Measurements from ENCODE around the gene CMTM6. TPM values are rescaled to one million over a fixed set of nuclear protein-coding genes. Genes with fewer than 3 reads are reported as not detected.
"Not testable (repeated sequence)": the region's sequence is repeated elsewhere in the genome, so short reads cannot be mapped to it uniquely, and the experiment has no call there.

Gene CMTM6
- polyA plus RNA-seq, 4 donors = 73.9 to 101 (median 93.3) TPM

DNA sequence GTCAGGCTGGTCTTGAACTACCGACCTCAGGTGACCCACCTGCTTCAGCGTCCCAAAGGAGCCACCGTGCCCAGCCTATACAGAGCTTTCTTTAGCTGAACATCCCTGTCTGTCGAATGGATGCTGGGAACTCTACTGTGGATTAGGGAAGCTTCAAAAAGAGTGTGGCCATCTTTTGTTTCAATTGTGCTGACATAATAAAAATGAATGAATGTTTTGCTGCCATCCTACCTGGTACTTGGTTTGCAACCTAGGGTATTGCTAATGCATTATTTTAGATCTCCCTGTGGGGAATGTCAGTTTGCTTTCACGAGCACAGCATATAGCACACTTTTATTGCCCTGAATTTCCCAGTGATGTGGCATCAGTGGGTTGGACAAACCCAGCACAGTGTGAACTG is 32.3 kb downstream of the CMTM6 start:
- no peak for DNase-seq (ENCODE audit: low read depth in 4 of 4, low spot score in 3 of 4)

DNA sequence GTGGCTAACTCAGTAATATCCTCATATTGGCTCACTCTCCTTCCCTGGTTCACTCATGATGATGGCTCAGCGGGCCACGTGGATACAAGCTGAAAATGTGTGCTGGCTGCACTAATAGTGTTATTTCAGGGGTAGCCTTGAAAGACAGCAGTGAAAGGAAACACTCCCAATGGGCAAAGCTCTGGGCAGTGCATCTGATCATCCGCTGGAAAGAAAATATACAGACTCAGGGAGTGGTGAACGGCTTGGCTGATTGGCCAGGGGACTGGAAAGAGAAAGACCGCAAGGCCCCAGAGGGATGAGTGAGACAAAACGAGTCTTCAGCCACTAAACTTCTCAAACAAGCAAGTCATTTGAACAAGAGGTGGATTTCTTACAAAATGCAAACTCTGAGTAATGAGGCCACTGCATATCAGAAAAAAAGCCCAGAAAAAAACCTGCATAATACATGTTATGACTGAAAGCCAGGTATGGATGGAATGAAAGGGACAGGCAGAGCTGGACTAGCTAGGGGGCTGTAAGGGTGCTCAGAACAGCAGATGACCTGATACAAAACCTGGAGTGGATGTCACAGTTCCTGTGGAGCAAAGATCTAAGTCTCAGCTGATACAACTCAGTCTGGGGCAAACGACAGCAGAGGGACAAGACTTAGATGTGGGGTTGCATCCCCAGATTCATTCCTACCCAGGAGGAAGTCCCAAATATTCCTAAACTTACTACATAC is 33.3 kb downstream of the CMTM6 start:
- DNase-seq (ENCODE audit: low read depth in 4 of 4, low spot score in 3 of 4) = no peak

DNA sequence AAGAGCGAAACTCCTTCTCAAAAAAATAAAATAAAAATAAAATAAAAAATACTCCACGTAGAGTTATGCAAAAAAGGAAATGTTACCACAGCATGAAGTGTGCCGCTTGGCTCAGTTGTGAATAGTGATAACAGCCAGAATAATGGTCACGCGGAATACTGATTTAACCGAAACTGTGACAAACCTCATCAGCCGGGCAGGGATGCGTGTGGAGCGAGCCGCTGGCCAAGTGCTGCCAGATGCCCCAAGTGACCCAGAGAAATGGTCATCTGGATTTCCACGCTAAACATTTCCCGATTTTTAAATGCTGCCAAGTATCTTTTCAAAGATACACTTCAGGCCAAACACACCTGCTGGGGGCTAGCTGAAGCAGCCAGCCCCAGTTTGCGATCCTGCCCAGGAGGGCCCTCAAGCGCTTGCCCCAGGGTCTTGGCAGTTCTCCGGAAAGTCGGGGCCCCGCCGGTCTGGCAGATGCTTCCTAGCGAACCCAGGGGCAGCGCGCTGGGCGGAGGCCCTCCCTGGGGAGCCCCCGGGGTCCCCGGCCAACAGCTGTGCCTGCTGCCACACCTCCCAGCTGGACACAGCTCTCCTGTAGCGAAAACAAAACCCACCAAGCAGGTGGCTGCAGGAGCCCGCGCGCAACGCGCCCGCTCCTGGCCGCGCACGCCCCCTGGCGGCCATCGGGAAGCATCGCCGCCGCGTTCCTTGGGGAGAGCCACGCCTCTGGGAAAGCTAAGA is 35.1 kb downstream of the CMTM6 start:
- peak; percentile 55 to 79 (median 66) for DNase-seq (ENCODE audit: low read depth in 4 of 4, low spot score in 3 of 4)

DNA sequence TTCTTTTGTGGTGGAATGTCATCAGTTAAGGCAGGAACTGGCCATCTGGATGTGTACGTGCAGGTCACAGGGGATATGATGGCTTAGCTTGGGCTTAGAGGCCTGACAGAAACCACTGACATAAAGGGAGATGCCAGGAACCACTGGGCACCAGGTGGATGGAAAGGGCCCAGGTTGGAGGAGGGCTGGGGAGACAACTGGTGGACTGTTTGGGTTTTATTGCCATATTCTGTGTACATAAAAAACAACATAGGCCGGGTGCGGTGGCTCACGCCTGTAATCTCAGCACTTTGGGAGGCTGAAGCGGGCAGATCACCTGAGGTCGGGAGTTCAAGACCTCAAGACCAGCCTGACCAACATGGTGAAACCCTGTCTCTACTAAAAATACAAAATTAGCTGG is 35.8 kb downstream of the CMTM6 start:
- not testable (repeated sequence) for DNase-seq (ENCODE audit: low read depth in 4 of 4, low spot score in 3 of 4)

DNA sequence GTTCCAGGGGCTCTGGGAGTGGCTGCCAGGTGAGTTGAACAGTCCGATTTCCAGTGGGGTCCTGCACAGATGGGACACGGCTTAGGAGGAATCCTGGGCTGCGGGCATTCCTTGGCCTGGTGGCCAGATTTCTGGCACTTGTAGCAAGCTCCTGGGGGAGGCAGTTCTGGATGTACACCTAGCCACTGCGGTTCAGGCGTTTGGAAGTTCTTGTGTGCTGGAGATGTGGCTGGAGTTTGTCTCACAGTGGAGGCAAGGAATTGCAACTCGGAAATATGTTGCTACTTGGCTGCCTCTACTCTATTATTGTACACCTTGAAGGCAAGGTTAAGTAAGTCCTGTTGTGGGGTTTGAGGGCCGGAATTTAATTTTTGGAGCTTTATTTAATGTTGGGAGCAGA is 37.9 kb downstream of the CMTM6 start:
- not testable (repeated sequence) for DNase-seq (ENCODE audit: low read depth in 4 of 4, low spot score in 3 of 4)

DNA sequence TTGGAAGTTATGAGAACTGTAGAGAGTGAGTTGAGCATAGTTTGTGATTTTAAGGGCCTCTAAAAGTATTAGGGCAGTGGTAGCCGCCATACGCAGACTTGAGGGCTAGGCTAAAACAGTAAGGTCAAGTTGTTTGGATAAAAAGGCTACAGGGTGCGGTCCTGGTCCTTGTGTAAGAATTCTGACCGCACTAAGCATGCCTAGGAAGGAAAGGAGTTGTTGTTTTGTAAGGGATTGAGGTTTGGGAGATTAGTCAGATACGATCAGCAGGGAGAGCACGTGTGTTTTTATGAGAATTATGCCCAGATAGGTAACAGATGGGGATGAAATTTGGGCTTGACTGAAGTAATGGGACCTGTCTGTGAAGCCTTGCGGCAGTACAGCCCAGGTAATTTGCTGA is 39.2 kb downstream of the CMTM6 start:
- DNase-seq (ENCODE audit: low read depth in 4 of 4, low spot score in 3 of 4) = not testable (repeated sequence)

DNA sequence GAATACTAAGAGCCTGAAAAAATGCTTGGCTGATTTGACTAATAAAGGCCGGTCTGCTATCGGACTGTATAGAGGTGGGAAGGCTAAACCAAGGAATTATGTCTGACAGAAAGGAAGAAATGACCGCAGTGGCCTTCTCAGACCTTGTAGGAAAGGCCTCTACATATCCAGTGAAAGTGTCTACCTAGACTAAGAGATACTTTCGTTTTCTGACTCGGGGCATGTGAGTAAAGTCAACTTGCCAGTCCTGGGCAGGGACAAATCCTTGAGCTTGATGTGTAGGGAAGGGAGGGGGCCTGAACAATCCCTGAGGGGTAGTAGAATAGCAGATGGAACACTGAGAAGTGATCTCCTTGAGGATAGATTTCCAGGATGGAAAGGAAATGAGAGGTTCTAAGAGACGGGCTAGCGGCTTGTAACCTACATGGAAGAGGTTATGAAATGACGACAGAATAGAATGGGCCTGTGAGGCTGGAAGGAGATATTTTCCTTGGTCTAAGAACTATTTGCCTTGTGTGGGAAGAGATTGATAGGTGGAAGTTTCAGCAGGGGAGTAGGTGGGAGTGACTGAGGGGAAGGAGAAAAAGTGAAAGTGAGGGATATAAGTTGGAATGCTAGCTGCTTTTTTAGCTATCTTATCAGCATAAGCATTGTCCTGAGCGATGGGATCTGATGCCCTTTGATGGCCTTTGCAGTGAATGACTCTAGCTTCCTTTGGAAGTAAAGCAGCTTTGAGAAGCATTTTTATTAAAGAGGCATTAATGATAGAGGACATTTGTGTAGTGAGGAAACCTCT is 40.3 kb downstream of the CMTM6 start:
- not testable (repeated sequence) for DNase-seq (ENCODE audit: low read depth in 4 of 4, low spot score in 3 of 4)

DNA sequence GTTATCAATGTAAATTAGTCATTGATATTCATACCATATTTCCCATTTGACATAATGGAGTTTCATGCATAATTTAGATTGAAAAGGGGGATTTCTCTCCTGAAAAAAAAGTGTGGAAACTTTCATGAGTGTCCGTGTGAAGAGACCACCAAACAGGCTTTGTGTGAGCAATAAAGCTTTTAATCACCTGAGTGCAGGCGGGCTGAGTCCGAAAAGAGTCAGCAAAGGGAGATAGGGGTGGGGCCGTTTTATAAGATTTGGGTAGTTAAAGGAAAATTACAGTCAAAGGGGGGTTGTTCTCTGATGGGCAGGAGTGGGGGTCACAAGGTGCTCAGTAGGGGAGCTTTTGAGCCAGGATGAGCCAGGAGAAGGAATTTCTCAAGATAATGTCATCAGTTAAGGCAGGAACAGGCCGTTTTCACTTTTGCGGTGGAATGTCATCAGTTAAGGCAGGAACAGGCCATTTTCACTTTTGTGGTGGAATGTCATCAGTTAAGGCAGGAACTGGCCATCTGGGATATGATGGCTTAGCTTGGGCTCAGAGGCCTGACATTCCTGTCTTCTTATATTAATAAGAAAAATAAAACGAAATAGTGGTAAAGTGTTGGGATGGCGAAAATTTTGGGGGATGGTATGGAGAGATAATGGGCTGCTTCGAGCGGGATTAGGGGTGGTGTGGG is 41.7 kb downstream of the CMTM6 start:
- DNase-seq (ENCODE audit: low read depth in 4 of 4, low spot score in 3 of 4) = not testable (repeated sequence)

DNA sequence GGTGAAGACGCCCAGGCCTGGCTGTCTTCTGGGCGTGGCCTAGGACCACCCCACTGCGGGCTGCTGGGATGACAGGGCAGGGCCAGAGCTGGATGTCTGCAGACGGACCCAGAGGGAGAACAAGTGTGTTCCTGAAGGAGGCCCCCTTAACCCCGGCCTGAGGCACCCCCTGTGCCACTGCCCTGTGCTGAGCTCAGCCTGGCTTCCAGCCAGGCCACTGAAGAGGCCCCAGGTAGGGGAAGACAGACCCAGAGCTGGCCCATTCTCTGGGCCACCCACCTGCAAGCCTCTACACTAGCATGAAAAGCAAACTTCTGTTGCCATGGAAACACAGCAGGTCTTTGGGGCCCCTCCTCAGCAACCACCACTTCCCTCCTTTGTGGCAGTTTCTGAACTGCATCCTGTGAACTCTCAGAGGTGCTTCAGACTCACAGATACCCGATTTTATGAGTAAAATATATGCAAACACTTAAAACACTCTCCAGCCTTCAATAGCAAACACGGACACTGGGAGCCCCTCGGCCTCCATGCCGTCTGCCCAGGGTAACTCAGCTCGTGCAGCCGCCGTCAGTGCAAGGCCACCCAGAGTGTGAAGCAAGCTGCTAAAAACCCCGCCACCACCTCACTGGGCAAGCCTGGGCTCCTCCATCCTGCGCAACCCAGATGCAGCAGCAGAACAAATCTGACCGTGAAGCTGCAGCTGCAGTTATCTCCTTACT is 42.5 kb downstream of the CMTM6 start:
- DNase-seq (ENCODE audit: low read depth in 4 of 4, low spot score in 3 of 4) = no peak

DNA sequence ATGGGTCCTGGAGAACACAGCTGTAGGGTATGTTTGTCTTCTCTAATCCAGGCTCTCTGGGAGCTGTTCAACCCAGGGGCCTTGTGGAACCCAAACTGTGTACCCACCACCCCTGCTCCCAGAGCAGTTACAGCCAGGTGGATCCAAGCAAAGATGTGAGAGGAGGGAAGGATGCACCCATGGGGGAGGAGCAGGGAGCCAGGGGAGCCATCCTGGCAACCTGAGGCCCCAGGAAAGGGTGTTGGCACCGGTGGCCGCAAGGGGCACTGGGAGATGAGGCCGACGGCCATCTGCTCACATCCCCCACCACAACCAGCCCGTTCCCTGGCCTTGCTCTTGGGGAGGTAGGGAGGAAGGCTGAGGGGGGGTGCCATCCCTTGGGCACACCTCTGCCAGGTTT is 43.2 kb downstream of the CMTM6 start:
- no peak for DNase-seq (ENCODE audit: low read depth in 4 of 4, low spot score in 3 of 4)

DNA sequence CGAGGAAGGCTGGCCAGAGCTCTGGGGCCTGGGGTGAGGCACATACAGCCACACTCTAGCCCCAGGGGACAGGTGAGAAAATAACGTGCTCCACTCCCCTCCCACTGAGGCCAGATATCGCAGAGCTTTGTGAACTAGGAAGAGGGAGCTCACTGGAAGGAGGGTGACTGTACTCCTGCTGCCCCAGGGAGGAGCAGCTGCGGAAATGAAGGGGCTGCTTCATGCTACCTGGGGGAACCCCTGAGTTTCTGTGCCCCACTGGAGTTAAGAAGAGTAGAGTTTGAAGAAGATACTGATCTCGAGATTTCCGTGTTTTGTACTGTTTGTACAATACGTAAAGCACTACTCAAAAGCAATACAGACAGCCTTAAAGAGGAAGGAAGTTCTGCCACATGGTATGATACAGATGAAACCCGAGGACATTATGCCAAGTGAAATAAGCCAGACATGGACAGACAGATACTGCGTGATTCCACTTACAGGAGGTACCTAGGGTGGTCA is 44.6 kb downstream of the CMTM6 start:
- DNase-seq (ENCODE audit: low read depth in 4 of 4, low spot score in 3 of 4) = no peak

DNA sequence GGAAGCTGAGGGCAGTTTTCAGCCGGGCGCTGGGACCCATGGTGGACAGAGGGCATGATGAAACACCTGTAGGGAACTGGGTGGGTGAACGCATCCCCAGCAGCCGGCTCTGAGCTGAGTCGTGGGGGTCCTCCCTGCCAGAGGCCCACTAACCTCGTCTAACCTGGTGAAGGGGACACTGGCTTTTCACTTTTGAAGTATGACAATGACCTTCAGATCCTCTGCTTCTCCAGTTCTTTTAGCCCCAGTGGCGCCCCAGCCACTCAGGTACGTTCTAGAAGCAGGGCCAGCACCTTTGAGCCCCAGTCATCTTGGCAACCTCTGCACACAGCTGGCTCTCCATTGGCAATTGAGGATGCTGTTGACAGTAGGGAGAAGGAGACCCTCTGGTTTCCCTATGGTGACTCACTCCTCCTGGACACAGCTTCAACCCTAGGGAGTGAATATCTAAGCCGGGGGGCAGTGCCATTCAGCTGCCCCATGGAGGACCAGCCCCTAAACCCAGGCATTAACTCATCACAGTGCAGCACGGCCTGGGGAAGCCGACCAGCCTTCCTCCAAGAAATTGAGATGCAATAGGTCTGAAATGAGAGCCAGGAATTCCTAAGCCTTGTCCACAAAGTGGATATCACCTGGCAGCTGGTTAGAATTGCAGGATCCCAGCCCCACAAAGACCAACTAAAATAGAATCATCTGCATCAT is 46.1 kb downstream of the CMTM6 start:
- DNase-seq (ENCODE audit: low read depth in 4 of 4, low spot score in 3 of 4) = no peak

DNA sequence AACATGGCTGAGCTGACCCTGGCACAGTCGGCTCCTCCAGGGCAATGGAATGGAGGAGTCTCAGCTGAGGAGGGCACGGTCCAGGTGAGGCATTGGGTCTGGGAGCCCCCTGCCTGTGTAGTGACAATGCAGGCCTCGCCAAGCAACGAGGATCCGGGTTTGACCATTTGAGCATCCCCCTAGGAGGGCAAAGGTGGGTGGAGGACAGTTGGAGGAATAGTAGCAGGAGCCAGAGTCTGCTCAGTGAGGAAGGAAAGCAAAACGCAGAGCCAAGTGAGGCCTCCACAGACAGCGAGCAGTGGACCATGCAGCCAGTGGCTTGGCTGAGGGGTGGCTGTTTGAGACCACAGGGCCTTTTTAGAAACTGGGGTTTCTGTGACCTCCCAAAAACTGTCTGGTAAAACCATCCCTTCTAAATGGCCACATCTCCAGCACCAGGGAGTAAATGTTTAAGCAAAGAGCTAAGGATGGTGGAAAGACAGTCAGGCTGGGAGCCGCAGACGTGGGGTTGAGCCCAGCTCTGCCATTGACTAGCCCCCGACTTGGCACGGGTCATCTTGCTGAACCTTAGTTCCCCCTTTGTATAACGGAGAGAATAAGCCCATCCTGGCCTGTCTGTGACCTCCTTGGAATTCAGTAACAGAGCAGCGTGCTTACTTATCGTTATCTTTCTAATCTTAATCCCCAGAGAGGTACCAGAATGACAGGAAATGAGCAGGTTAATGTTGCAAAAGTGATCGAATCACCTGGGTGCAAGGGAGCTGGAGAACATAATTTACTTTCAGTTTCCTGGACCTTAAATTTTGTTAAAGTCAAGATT is 46.8 kb downstream of the CMTM6 start:
- no peak for DNase-seq (ENCODE audit: low read depth in 4 of 4, low spot score in 3 of 4)

DNA sequence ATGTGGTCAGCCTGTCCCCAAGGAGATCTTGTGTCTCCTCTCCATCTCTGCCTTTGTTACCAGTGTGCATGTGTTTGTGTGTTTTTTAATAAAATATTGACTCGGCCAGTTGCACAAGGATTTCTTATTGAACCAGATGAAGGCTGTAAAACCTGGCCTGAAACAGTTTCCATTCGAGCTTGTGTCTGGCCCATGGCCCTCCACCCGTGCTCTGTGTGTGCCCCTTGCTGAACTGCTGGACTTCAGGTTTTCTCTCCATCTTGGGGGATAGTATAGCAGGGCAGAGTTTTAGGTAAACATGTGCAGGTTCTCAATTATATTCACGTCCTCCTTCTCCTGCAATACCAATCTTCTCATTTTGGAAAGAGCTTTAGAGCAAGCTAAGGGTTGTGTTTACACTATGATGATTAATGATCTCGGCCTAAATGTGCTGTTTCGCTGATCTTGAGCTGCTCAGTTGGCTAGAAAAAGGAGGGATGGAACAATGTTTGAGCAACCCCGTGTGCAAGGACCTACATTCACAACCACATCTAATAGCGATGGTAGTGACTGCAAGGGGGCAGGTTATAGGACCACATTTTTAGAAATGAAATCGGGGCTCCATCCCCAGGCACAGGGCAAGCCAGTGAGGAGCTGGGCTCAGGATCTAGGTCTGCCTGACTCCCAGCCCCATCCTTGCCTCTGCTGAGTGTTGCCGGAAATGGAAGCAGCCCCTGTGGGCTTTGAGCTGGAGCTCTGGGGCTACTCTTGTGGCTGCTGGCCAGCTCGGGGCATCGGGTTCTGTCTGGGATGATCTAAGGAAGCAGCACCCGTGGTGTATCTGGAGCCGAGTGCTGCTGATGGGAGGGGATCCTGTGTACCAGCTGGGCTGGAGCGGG is 47.7 kb downstream of the CMTM6 start:
- DNase-seq (ENCODE audit: low read depth in 4 of 4, low spot score in 3 of 4) = no peak

DNA sequence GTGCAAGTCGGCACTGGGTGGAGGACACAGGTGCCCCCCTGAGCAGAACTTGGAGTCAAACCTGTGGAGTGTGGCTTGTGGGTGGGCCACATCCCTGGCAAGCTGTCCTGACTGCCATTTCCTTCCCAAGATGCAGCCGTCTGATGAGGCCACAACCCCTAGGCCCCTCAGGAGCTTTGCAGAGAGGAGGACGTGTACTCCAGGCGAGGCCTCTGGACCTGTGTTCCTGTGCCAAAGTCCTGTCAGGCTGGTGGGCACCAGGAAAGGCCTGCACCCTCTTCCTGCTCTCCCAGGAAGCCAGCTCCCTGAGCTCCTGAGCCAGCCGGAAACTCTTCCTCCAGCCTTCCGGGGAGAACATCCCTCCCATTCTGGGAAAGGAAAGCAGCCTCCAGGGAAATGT is 48.5 kb downstream of the CMTM6 start:
- DNase-seq (ENCODE audit: low read depth in 4 of 4, low spot score in 3 of 4) = no peak

DNA sequence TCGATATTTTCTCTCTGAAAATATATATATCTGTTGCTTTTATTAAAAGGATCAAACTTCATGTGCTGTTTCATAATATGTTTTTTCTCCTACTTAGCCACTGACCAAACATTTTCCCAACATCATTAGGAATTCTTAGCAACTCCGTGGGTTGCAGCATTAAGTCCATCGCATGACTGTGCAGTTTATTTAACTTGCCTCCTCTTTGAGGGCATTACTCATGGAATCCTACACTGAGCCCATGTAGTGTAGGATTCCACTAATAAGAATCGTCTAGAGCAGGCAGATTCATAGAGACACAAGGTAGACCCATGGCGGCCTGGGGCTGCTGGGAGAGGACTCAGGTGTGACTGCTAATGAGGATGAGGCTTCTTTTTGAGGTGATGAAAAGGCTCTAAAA is 49.3 kb downstream of the CMTM6 start:
- DNase-seq (ENCODE audit: low read depth in 4 of 4, low spot score in 3 of 4) = no peak

DNA sequence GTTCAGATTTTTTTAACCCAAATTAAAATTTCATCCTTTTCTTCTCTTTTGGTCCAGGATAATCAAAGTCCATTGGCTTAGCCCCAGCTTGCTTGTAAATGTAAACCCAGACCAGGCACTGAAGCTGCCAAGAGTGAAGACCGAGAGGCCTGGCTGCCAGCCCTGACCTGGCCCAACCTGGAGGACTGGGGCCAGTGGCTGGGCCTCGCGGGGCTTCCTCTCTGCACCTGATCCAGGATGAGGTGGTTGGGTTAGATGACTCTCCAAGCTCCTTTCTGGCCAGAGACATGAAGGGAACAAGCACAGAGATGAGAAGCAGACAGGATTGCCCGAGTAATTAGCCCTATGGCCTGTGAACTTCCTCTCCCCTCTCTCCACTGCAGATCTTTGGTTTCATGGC is 50.6 kb downstream of the CMTM6 start:
- no peak for DNase-seq (ENCODE audit: low read depth in 4 of 4, low spot score in 3 of 4)
